ENCODE measurements around the gene OXLD1. TPM values are rescaled to one million over a fixed set of nuclear protein-coding genes. Genes with fewer than 3 reads are reported as not detected.
A peak's percentile ranks its signal among the peaks of the same experiment; 100 is the strongest.

OXLD1 gene
- total RNA-seq, 1 donor from 2014 or later, result 31.2 TPM

GRCh38 chr17:81664051-81664470 is 2.3 kb downstream of the OXLD1 start:
- no peak for DNase-seq (ENCODE audit: extremely low spot score, unreplicated experiment)

GRCh38 chr17:81662002-81662401 is 4.4 kb downstream of the OXLD1 start:
- H3K4me3 Mint-ChIP-seq (ENCODE audit: unreplicated experiment), result no peak overlapping the region
- TF ChIP-seq CTCF (IDR thresholded peaks at IDR 0.05), result no peak
- DNase-seq (ENCODE audit: extremely low spot score, unreplicated experiment), result no peak
- H3K27ac Mint-ChIP-seq (ENCODE audit: unreplicated experiment), result no peak overlapping the region
- no peaks in the 10 kb centered on the region for H3K36me3 Mint-ChIP-seq (ENCODE audit: unreplicated experiment)
- H3K4me1 Mint-ChIP-seq (ENCODE audit: unreplicated experiment), result peaks cover 9% of the 10 kb centered on the region
- no peaks in the 10 kb centered on the region for H3K27me3 Mint-ChIP-seq (ENCODE audit: unreplicated experiment)
- no peaks in the 10 kb centered on the region for H3K9me3 Mint-ChIP-seq (ENCODE audit: unreplicated experiment)

More at GRCh38 chr17:81664051-81664470, 2.3 kb downstream of the OXLD1 start:
- no peaks in the 10 kb centered on the region for H3K9me3 Mint-ChIP-seq (ENCODE audit: unreplicated experiment)
- no peak overlapping the region for H3K27ac Mint-ChIP-seq (ENCODE audit: unreplicated experiment)
- H3K4me1 Mint-ChIP-seq (ENCODE audit: unreplicated experiment), result peaks cover 17% of the 10 kb centered on the region
- peaks cover 3% of the 10 kb centered on the region for H3K36me3 Mint-ChIP-seq (ENCODE audit: unreplicated experiment)
- H3K27me3 Mint-ChIP-seq (ENCODE audit: unreplicated experiment), result no peaks in the 10 kb centered on the region
- no peak for TF ChIP-seq CTCF (IDR thresholded peaks at IDR 0.05)
- H3K4me3 Mint-ChIP-seq (ENCODE audit: unreplicated experiment), result peak overlapping the region; percentile 10

- H3K4me1 Mint-ChIP-seq (ENCODE audit: unreplicated experiment), result peaks cover 1% of the 10 kb centered on the region
- no peak overlapping the region for H3K4me3 Mint-ChIP-seq (ENCODE audit: unreplicated experiment)
- DNase-seq (ENCODE audit: extremely low spot score, unreplicated experiment), result no peak
- no peak overlapping the region for H3K27ac Mint-ChIP-seq (ENCODE audit: unreplicated experiment)
- H3K36me3 Mint-ChIP-seq (ENCODE audit: unreplicated experiment), result no peaks in the 10 kb centered on the region
- no peak for TF ChIP-seq CTCF (IDR thresholded peaks at IDR 0.05)
- no peaks in the 10 kb centered on the region for H3K27me3 Mint-ChIP-seq (ENCODE audit: unreplicated experiment)
- no peaks in the 10 kb centered on the region for H3K9me3 Mint-ChIP-seq (ENCODE audit: unreplicated experiment)
Measured at GRCh38 chr17:81660441-81660840, 6.0 kb downstream of the OXLD1 start.

- Mint-ChIP-seq H3K9me3 (ENCODE audit: unreplicated experiment) (no peaks in the 10 kb centered on the region), H3K36me3 (ENCODE audit: unreplicated experiment) (no peaks in the 10 kb centered on the region), H3K4me1 (ENCODE audit: unreplicated experiment) (no peaks in the 10 kb centered on the region), H3K27ac (ENCODE audit: unreplicated experiment) (no peak overlapping the region), H3K27me3 (ENCODE audit: unreplicated experiment) (no peaks in the 10 kb centered on the region), H3K4me3 (ENCODE audit: unreplicated experiment) (no peak overlapping the region)
- no peak for TF ChIP-seq CTCF (IDR thresholded peaks at IDR 0.05)
- DNase-seq (ENCODE audit: extremely low spot score, unreplicated experiment), result no peak
Measured at GRCh38 chr17:81659038-81659437, 7.4 kb downstream of the OXLD1 start.

- no peak for TF ChIP-seq CTCF (IDR thresholded peaks at IDR 0.05)
- Mint-ChIP-seq H3K36me3 (ENCODE audit: unreplicated experiment) (no peaks in the 10 kb centered on the region), H3K4me1 (ENCODE audit: unreplicated experiment) (peaks cover 11% of the 10 kb centered on the region), H3K27me3 (ENCODE audit: unreplicated experiment) (no peaks in the 10 kb centered on the region), H3K9me3 (ENCODE audit: unreplicated experiment) (no peaks in the 10 kb centered on the region), H3K4me3 (ENCODE audit: unreplicated experiment) (no peak overlapping the region), H3K27ac (ENCODE audit: unreplicated experiment) (no peak overlapping the region)
- no peak for DNase-seq (ENCODE audit: extremely low spot score, unreplicated experiment)
Measured at GRCh38 chr17:81656835-81657234, 9.6 kb downstream of the OXLD1 start.

Data from osteocyte (in vitro differentiated cells).